Panc1 (cell line): ENCODE data around the gene SLC7A5. TPM values are rescaled to one million over a fixed set of nuclear protein-coding genes. Genes with fewer than 3 reads are reported as not detected.

Experiments used
- ATAC-seq: fragments of 200-7000 bp; cut with Tn5 transposase; 2 replicates; pipeline ENCODE4 v1.9.1; 2020; ENCODE audit warnings: mild to moderate bottlenecking, moderate library complexity
- BruUV-seq: library from RNA; stranded (reverse); fragments of 400-500 nt; replicated peaks from 2 replicates; lab custom pipeline; 2021; lab: Mats Ljungman, UMichigan
- CTCF ChIA-PET: fragments of 300-600 bp; sonication (Branson Sonifier 250); formaldehyde crosslinking; loops from one replicate; lab custom pipeline; 2022; ENCODE audit warnings: antibody characterized with exemption; lab: Charles Lee
- POLR2A ChIA-PET: fragments of 300-600 bp; sonication (Branson Sonifier 250); formaldehyde crosslinking; loops from one replicate; lab custom pipeline; 2022; ENCODE audit warnings: antibody characterized with exemption; lab: Charles Lee
- DNase-seq: peaks from one replicate; pipeline ENCODE4 v3.0.0-alpha.2; 2010; ENCODE audit warnings: low read depth, low spot score
- H3K27ac ChIP-seq: 2 replicates; pipeline ENCODE4 v1.5.1; 2011; ENCODE audit warnings: mild to moderate bottlenecking, low read length, inconsistent platforms
- H3K27me3 ChIP-seq: fragments of 200-500 bp; sonication (Bioruptor generic); 2 replicates; pipeline ENCODE4 v1.6.0; 2014; ENCODE audit warnings: low read length, inconsistent platforms; ENCODE audit not compliant: control insufficient read depth, insufficient read depth
- H3K36me3 ChIP-seq: fragments of 200-500 bp; sonication (Bioruptor generic); 2 replicates; pipeline ENCODE4 v1.5.1; 2014; ENCODE audit warnings: inconsistent platforms, mild to moderate bottlenecking, low read length, moderate library complexity; ENCODE audit not compliant: control insufficient read depth, insufficient read depth
- H3K4me1 ChIP-seq: 2 replicates; pipeline ENCODE4 v1.5.1; 2011; ENCODE audit warnings: inconsistent platforms, mild to moderate bottlenecking, low read length, moderate library complexity; ENCODE audit not compliant: control insufficient read depth, insufficient read depth
- H3K4me3 ChIP-seq, 2 experiments: 2 replicates each; pipeline ENCODE4 v1.5.1; 2011 to 2012; ENCODE audit warnings: low read depth in 2 of 2, low read length in 2 of 2, mild to moderate bottlenecking in 2 of 2, inconsistent platforms in 1 of 2, moderate library complexity in 1 of 2
- H3K9me3 ChIP-seq: fragments of 200-500 bp; sonication (Bioruptor generic); 2 replicates; pipeline ENCODE4 v1.5.1; 2014; ENCODE audit warnings: low read depth, mild to moderate bottlenecking, inconsistent platforms, low read length, moderate library complexity; ENCODE audit not compliant: control insufficient read depth, insufficient read depth
- POLR2AphosphoS5 ChIP-seq: IDR thresholded peaks from 2 replicates; pipeline ENCODE4 v1.6.1; 2012; ENCODE audit warnings: mild to moderate bottlenecking, low read depth, low read length, moderate library complexity
- REST ChIP-seq, 2 experiments: IDR thresholded peaks; 2 replicates each; pipeline ENCODE4 v1.6.1; 2011 to 2012; ENCODE audit warnings: low read depth in 2 of 2, control low read depth in 1 of 2, low read length in 1 of 2, mild to moderate bottlenecking in 1 of 2, moderate library complexity in 1 of 2; ENCODE audit not compliant: insufficient read depth in 1 of 2
- SIN3A ChIP-seq: IDR thresholded peaks from 2 replicates; pipeline ENCODE4 v1.6.1; 2012; ENCODE audit warnings: low read depth, mild to moderate bottlenecking, low read length, moderate library complexity, borderline replicate concordance; ENCODE audit not compliant: insufficient read depth
- TCF7L2 ChIP-seq: IDR thresholded peaks from 2 replicates; pipeline ENCODE4 v1.6.1; 2011; ENCODE audit warnings: mild to moderate bottlenecking, low read depth, low read length, inconsistent platforms
- in situ Hi-C: cut with HindIII; loops from 2 replicates; pipeline ENCODE4 v1.10.0; 2016; ENCODE audit warnings: low sequenced_read_pairs, low pct_unique_long_range_greater_than_20kb
- intact Hi-C: fragments of 100-400 bp; cut with micrococcal nuclease; formaldehyde crosslinking; loops from one replicate; pipeline ENCODE4 v1.10.0; 2022; ENCODE audit not compliant: unreplicated experiment
- total RNA-seq: library from RNA; stranded (reverse); gene quantifications from one replicate; pipeline ENCODE4 v1.2.1, GENCODE V29; 2021; ENCODE audit not compliant: unreplicated experiment
- TF ChIP-seq, protein P1 (sequence below): fragments of 450-650 bp; IDR thresholded peaks from 2 replicates; pipeline ENCODE4 v1.5.1; 2017; ENCODE audit warnings: mild to moderate bottlenecking

SLC7A5 gene
- total RNA-seq, 1 experiment from 2014 or later, result 231 TPM

DNA sequence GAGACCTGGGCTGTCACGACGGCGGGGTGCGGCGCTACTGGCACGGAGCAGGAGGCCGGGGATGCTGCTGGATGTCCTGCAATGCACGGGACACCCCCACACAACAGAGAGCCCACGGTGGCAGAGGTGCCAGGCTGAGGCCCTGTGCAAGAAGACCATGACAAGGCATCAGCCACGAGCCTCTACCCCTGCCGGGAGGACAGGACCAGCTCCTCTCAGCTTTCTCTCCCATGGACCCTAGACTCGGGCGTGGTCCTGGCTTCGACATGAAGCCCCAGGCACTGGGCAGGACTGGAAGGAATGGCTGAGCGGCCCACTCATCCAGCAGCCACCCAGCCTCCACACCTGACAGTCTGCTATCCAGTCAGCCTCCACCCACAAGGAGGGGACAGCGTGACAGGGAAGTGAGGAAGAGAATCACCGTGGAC is 25.6 kb downstream of the SLC7A5 start:
- Histone ChIP-seq H3K27ac (no peak overlapping the region), H3K4me3 (no peak overlapping the region), H3K36me3 (no peaks in the 10 kb centered on the region; the same call in 1 of the 2 replicates), H3K27me3 (no peaks in the 10 kb centered on the region), H3K9me3 (no peaks in the 10 kb centered on the region), H3K4me1 (peaks cover 31% of the 10 kb centered on the region)
- TF ChIP-seq TCF7L2 (no peak), POLR2AphosphoS5 (no peak), SIN3A (no peak), REST (IDR thresholded peaks at IDR 0.05; ENCODE audit: insufficient read depth in 1 of 2, low read depth in 2 of 2, low read length in 1 of 2) (no peak)
- TF ChIP-seq, protein P1, sequence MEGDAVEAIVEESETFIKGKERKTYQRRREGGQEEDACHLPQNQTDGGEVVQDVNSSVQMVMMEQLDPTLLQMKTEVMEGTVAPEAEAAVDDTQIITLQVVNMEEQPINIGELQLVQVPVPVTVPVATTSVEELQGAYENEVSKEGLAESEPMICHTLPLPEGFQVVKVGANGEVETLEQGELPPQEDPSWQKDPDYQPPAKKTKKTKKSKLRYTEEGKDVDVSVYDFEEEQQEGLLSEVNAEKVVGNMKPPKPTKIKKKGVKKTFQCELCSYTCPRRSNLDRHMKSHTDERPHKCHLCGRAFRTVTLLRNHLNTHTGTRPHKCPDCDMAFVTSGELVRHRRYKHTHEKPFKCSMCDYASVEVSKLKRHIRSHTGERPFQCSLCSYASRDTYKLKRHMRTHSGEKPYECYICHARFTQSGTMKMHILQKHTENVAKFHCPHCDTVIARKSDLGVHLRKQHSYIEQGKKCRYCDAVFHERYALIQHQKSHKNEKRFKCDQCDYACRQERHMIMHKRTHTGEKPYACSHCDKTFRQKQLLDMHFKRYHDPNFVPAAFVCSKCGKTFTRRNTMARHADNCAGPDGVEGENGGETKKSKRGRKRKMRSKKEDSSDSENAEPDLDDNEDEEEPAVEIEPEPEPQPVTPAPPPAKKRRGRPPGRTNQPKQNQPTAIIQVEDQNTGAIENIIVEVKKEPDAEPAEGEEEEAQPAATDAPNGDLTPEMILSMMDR, result no peak
- BruUV-seq, result no TSS peak
- CTCF ChIA-PET, result interaction anchor here (0.7 kb wide), 1 partner anchor 32 kb away, joined by 9 read pairs; no protein-coding TSS in a partner anchor
- in situ Hi-C loops (no loop called here), intact Hi-C loops (no loop called here)
- no peak for DNase-seq
- POLR2A ChIA-PET, result no interaction called here
- ATAC-seq, result no peak

DNA sequence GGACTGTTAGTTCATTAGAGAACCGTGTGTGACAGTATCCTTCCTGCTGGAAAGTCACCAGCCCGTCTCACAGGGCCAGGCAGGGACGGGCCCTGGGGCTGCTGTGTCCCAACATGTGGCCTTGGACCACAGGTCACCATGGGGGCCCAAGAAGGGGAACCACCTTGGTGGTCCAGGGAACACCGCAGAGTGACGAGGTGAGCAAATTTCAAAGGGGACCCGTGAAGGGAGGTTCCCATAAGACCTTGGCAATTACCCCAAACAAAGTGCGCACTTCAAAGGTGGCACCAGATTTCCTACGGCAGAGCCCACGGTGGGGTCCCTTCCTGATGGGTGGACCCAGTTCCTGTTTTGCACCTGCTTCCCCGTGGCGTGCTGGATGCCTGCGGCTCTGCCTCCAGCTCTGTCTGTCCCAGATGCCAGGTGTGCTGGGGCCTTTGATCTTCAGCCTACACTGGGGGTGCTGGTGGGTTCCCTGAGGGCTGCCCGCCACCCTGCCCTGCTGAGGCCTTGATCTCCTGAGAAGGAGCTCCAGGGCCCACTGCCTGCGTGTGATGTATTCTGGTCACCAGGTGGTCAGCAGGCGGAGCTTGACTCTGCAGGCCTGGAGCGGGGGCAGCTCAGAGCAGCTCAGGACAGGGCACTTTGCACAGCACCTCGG is 27.0 kb downstream of the SLC7A5 start:
- POLR2A ChIA-PET, result no interaction called here
- intact Hi-C loops, result no loop called here
- no peak for ATAC-seq
- H3K4me1 ChIP-seq, result peaks cover 21% of the 10 kb centered on the region
- CTCF ChIA-PET, result no interaction called here
- H3K27ac ChIP-seq, result no peak overlapping the region
- H3K27me3 ChIP-seq, result no peaks in the 10 kb centered on the region
- BruUV-seq, result no TSS peak
- TF ChIP-seq POLR2AphosphoS5 (no peak), SIN3A (no peak), REST (IDR thresholded peaks at IDR 0.05; ENCODE audit: insufficient read depth in 1 of 2, low read depth in 2 of 2, low read length in 1 of 2) (no peak), TCF7L2 (peak; percentile 55; the same call in 1 of the 2 replicates)
- TF ChIP-seq, protein P1, result no peak
- H3K36me3 ChIP-seq, result no peaks in the 10 kb centered on the region; the same call in 1 of the 2 replicates
- no peaks in the 10 kb centered on the region for H3K9me3 ChIP-seq
- DNase-seq, result no peak
- H3K4me3 ChIP-seq, result no peak overlapping the region
- in situ Hi-C loops, result no loop called here
